SH-SY5Y (cell line): ENCODE data around the gene STS.

Experiments used
- GATA2 ChIP-seq: IDR thresholded peaks from 2 replicates; pipeline ENCODE4 v1.6.1; 2011; ENCODE audit warnings: mild to moderate bottlenecking, low read depth, low read length
- GATA3 ChIP-seq: IDR thresholded peaks from 2 replicates; pipeline ENCODE4 v1.6.1; 2011; ENCODE audit warnings: low read depth, mild to moderate bottlenecking, low read length, moderate library complexity

- TF ChIP-seq GATA2 (no peak), GATA3 (no peak)
Observed at GRCh38 chrX:7143076-7143475, 4.4 kb upstream of the STS start.
